K562 (cell line): ENCODE results near the gene CYSRT1. TPM values are rescaled to one million over a fixed set of nuclear protein-coding genes. Genes with fewer than 3 reads are reported as not detected.

Source experiments
- ATF6 ChIP-seq: sonication (generic); formaldehyde crosslinking; IDR thresholded peaks from 2 replicates; pipeline ENCODE4 v1.4.0; 2020; ENCODE audit warnings: mild to moderate bottlenecking, missing genetic modification reagents
- E2F3 ChIP-seq: fragments of 250-450 bp; sonication (Bioruptor Pico); IDR thresholded peaks from 2 replicates; pipeline ENCODE4 v1.4.0; 2020; ENCODE audit warnings: mild to moderate bottlenecking
- HBP1 ChIP-seq: fragments of 450-650 bp; formaldehyde crosslinking; IDR thresholded peaks from 2 replicates; pipeline ENCODE4 v1.4.0; 2022; ENCODE audit warnings: missing genetic modification characterization
- HMG20A ChIP-seq: fragments of 450-650 bp; formaldehyde crosslinking; conservative IDR thresholded peaks from 2 replicates; pipeline ENCODE4 v1.4.0; 2020; ENCODE audit warnings: mild to moderate bottlenecking, mixed read lengths
- MYBL2 ChIP-seq, 2 experiments: fragments of 450-650 bp in 1 of 2; sonication (generic) in 1 of 2; formaldehyde crosslinking in 1 of 2; IDR thresholded peaks; 2 replicates each; pipeline versions ENCODE4 v1.6.1 to v1.8.1; 2017 to 2022; ENCODE audit warnings: borderline replicate concordance in 1 of 2, inconsistent platforms in 1 of 2, low read depth in 1 of 2, mild to moderate bottlenecking in 1 of 2, missing genetic modification reagents in 1 of 2, moderate library complexity in 1 of 2
- PHB ChIP-seq: fragments of 250-450 bp; sonication (Bioruptor Pico); IDR thresholded peaks from 2 replicates; pipeline ENCODE4 v1.5.0; 2021
- PHF20 ChIP-seq: fragments of 450-650 bp; IDR thresholded peaks from 2 replicates; pipeline ENCODE4 v1.6.1; 2018; ENCODE audit not compliant: partially characterized antibody
- PTBP1 ChIP-seq: fragments of 200-400 bp; formaldehyde crosslinking; IDR thresholded peaks from 2 replicates; pipeline ENCODE4 v1.6.1; 2017; ENCODE audit warnings: low read depth, low read length
- SIN3B ChIP-seq: fragments of 450-650 bp; IDR thresholded peaks from 2 replicates; pipeline ENCODE4 v1.6.1; 2017; ENCODE audit warnings: low read depth, mild to moderate bottlenecking, moderate library complexity
- SMARCA5 ChIP-seq: fragments of 450-650 bp; IDR thresholded peaks from 2 replicates; pipeline ENCODE4 v1.6.1; 2016
- TAF1 ChIP-seq: IDR thresholded peaks from 2 replicates; pipeline ENCODE4 v1.6.1; 2011; ENCODE audit warnings: mild to moderate bottlenecking, low read length, moderate library complexity; ENCODE audit not compliant: insufficient read depth, control insufficient read depth, severe bottlenecking; ENCODE audit errors: extremely low read depth
- YY1 ChIP-seq, 3 experiments: IDR thresholded peaks; 2 replicates each; pipeline ENCODE4 v1.6.1; 2011; ENCODE audit warnings: low read length in 2 of 3, mild to moderate bottlenecking in 2 of 3, moderate library complexity in 2 of 3, borderline replicate concordance in 1 of 3, control low read depth in 1 of 3, low read depth in 1 of 3; ENCODE audit not compliant: insufficient read depth in 3 of 3, insufficient replicate concordance in 2 of 3, control insufficient read depth in 1 of 3, insufficient read length in 1 of 3; ENCODE audit errors: extremely low read depth in 1 of 3
- ZNF518B ChIP-seq: fragments of 250-450 bp; sonication (Bioruptor Pico); IDR thresholded peaks from 2 replicates; pipeline ENCODE4 v1.5.0; 2021; ENCODE audit warnings: mild to moderate bottlenecking, moderate library complexity
- ZNF785 ChIP-seq: fragments of 250-450 bp; sonication (Bioruptor Pico); IDR thresholded peaks from 2 replicates; pipeline ENCODE4 v1.4.0; 2020; ENCODE audit warnings: mild to moderate bottlenecking
- polyA plus RNA-seq, 8 experiments: library from polyadenylated mRNA; depleted of rRNA in 4 of 8; stranded (reverse) in 5 of 8; unstranded in 3 of 8; fragments of >200 nt; fragmentation: Nextera tagmentation in 2 of 8; fragmentation: Illumina TruSeq in 1 of 8; extraction: Ambion mirVana in 2 of 8; extraction: Trizol in 1 of 8; gene quantifications; 2 replicates each; pipeline versions ENCODE4 v1.2.1 to v1.2.3, GENCODE V29; 2011 to 2014; ENCODE audit warnings: inconsistent platforms in 1 of 8, missing spikeins in 1 of 8
- total RNA-seq, 7 experiments: library from RNA; depleted of rRNA in 6 of 7; stranded (reverse); fragments of >200 nt in 6 of 7; fragmentation: Illumina TruSeq in 2 of 7; extraction: Trizol in 2 of 7; gene quantifications; 2 replicates each; pipeline versions ENCODE4 v1.2.1 to v1.2.3, GENCODE V29; 2011 to 2021; ENCODE audit warnings: low replicate concordance in 1 of 7

The CYSRT1 gene
- total and polyA plus RNA-seq, 9 of the 15 experiments (the other 6 are each of a cell fraction or from before 2014, with no cell fraction given), result 0.04 to 1.4 (median 0.42) TPM; not detected in 3

DNA sequence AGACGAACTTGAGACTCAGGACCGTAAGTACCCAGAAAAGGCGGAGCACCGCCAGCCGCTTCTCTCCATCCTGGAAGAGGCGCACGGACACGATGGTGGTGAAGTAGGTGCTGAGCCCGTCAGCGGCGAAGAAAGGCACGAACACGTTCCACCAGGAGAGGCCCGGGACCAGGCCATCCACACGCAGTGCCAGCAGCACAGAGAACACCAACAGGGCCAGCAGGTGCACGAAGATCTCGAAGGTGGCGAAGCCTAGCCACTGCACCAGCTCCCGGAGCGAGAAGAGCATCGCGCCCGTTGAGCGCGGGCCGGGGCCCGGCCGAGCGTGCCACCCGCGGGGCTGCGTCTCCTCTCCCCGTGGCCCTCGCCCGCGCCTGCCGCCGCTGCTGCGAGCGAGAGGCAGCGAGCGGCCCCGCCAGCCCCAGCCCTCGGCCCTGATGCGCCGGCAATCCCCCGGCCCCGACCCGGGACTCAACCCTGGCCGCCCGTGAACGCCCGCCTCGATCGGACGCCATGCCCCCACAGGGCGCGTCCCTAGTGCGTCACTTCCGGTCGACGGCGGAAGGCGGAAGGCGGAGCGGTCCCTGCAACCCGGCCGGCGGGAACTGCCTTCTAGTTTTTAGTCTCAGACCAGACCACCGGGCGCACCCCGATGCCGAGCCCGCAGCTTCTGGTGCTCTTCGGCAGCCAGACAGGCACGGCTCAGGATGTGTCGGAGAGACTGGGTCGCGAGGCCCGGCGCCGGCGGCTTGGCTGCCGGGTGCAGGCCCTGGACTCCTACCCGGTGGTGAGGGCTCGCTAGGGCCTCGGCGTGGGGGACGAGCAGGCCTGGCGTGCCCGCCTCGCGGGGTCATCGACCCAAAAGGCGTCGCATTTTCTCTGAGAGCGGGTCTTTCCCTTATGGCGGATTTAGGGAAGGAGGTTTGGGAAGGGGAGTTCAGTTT lies 19.6 kb upstream of the CYSRT1 start, which contains the start of the genes NDOR1 and TMEM203 (continued):
- TF ChIP-seq ATF6 (CRISPR knock-in tag) (peak; percentile 81; the same call in 1 of the 2 replicates), ZNF785 (CRISPR knock-in tag) (no peak), MYBL2 (IDR thresholded peaks at IDR 0.05; ENCODE audit: low read depth) (no peak), MYBL2 (CRISPR knock-in tag; IDR thresholded peaks at IDR 0.05; ENCODE audit: borderline replicate concordance) (no peak), SMARCA5 (no peak), ZNF518B (no peak), PHB (no peak), PHF20 (peak; percentile 99), HMG20A (CRISPR knock-in tag) (no peak), PTBP1 (no peak), TAF1 (peak; percentile 90), E2F3 (CRISPR knock-in tag) (peak; percentile 86), SIN3B (peak; percentile 100), HBP1 (CRISPR knock-in tag) (no peak), YY1 (IDR thresholded peaks at IDR 0.05; ENCODE audit: borderline replicate concordance in 1 of 3, control insufficient read depth in 1 of 3, extremely low read depth in 1 of 3, insufficient read depth in 3 of 3, insufficient read length in 1 of 3, insufficient replicate concordance in 2 of 3, low read depth in 1 of 3, low read length in 2 of 3) (peak; percentile 66 to 96 (median 93))
